NCI-H446 (cell line): ENCODE data around the gene TENT5C.

Experiments
- DNase-seq, 2 experiments: peaks; one replicate each; lab custom pipeline; 2025; lab: John Stamatoyannopoulos, UW

TENT5C gene

DNA sequence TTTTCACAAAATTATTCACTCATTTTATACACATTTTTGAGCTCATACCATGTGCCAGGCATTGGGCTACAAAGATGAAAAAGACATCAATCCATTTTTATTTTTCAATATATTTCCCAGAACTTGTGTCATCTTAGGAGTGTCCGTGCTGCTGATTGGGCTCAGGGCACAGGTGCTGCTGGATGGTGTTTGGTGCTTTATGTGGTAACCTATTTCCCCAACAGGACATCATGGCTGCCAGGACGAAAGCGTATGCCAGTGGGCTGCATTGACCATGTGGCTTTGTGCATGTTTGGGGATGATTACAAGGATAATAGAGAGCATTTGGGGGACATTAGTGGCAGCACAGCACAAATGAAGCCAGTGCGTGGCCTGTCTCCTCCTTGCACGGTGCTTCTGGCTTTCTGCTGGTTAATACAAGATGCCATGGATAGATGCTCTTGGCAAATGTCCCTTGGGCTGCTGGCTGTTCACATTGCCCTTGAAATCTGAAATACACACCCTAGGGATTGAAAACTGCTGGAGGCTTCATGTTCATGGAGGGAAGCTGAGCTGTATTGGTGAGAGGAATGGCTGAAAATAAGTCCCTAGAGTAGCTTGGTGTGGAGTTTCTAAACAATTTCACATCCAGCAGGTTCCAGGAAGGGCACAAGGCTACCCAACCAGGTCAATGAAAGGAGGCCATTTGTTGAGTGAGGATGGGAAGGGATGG is 52.3 kb downstream of the TENT5C start:
- no peak for DNase-seq

DNA sequence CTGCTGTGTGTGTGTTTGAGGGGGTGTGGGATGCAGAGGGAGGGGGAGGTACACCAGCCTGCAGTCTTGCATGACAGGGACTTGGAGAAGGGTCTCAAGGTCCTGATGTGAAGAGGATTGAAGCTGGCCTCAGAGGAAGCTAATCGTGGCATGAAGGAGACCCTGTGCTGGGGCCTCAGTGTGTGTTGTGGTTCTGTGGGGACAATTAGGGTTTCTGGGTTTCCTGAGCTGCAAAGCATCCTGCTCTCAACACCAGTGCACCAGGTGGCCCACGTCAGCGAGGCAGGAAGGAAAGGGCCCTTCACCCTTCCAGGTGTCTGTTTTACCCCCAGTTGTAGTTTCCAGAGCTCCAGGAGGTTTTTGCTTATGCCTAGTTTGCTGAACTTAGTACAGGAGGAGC is 52.8 kb downstream of the TENT5C start:
- DNase-seq = no peak

DNA sequence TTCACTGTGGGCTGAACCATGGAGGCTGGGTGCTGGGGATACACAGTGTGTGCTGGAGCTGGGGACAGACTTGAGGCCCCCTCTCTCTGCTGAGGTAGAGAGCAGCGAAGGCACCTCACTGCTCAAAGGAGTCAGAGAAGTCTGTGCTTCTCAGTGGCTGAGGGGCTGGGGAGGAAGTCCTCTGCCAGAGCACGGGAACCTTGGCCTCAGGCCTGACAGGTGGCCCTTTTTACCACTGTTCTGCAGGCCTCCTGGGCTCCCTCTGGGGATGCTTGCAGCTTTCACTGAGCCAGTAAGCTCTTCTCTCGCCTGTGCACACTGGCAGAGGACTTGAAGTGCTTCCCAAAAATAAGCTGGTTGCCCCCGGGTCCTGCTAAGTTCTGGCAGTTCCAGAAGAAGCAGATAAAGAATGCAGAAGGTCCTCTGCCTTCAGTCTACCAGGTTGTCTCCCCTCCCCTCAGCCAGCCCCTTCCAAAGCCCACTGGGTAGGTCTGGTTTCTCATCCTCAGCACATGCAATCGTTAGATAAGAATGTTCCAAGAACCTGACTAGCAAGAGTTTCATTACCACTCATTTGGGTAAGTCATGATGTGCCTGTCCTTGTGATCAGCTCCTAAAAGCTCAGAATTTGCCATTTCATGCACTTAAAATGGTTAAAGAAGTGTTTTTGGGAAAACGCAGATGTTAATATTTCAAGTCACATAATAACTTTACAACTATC is 53.9 kb downstream of the TENT5C start:
- DNase-seq = no peak

DNA sequence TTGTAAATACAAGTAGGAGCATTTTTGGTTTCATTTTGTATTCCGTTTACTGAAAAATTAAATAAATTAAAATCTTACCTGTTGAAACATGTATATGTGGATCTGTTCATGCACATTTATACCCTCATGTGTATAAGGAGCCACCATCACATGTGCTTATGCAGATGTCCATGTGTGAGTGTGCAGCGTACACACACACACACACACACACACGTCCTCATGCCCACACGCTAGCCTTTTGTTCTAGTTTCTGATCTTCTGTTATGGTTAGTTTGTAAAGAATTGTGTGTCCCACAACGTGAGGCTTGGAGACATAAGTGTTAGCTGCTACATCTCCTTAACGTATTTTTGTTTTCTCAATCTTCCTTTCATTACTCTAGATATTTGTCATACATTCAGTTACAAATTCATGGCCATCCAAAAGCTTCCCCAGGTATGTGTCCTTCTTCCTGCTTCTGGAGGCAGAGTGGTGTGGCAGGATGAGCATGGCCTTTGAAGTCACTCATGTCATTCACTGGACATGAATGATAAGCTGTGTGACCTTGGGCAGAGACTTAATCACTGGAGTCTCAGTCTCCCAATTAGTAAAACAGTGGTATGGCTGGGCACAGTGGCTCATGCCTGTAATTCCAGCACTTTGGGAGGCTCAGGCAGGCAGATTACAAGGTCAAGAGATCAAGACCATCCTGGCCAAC is 54.6 kb downstream of the TENT5C start:
- DNase-seq = no peak

DNA sequence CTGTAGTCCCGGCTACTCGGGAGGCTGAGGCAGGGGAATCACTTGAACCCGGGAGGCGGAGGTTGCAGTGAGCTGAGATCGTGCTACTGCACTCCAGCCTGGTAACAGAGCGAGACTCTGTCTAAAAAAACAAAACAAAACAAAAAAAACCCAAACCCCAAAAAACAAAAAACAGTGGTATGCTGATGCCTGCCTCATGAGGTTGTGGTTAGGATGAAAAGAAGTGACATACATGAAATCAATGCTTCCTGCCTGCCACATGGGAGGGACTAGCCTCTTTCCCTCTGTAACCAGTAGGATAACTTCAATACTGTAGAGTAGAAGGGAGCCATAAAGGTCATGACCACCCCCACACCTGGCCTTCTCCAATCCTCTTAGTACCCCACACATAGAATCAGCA is 55.2 kb downstream of the TENT5C start:
- DNase-seq = no peak

DNA sequence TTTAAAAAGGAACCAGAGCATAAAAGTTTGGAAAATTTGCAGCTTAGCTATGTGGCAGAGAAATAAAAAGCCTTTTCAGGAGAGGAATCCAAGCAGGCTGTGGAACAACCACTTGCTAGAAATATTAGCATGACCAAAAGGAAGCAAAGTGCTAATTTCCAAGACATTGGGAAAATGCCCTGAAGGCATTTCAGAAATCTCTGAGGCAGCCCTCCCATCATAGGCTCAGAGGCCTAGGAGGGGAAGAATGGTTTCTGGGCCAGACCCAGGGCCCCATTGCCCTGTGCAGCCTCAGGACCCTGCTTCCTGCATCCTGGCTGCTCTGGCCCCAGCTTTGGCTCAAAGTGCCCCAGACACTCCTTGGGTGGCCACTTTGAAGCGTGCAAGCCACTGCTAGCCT is 56.8 kb downstream of the TENT5C start:
- no peak for DNase-seq

DNA sequence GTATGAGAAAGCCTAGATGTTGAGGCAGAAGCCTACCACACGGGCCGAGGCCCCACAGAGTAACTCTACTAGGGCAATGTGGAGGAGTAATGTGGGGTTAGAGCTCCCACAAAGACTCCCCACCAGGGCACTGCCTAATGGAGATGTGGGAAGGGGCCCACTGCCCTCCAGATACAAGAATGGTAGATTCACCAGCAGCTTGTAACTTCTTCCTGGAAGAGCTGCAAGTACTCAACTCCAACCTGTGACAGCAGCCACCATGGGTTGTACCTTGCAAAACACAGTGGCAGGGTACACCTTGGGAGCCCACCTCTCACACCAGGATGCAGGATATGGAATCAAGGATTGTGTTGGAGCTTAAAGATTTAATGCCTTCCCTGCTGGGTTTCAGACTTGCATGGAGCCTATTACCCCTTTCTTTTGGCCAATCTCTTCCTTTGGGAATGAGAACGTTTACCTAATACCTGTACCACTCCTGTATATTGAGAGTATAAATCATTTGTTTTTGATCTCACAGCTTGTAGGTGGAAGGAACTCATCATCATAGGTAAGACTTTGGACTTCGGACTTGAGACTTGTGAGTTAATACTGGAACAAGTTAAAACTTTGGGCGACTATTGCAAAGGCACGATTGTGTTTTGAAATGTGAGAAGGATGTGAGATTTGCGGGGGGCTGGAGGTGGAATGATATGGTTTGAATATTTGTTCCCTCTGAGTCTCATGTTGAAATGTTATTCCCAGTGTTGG is 57.5 kb downstream of the TENT5C start:
- DNase-seq = no peak

DNA sequence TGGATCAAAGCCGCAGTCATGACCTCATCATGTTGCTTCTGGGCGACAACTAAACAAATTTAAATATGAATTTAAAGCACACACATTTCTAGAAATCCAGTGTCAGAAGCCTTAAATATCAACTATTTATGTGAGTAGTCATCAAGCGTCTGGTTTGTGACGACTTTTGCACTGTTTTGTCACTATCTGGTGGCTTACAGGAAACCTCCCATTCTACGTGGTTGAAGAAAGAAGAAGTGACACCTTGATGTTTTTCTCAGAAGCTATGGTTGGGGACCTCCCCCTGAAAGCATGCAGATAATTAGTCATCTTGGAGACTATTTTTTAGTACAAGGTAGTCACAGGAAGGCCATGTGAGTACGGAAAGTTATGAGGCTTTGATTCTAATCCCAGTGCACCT is 58.5 kb downstream of the TENT5C start:
- DNase-seq = no peak

DNA sequence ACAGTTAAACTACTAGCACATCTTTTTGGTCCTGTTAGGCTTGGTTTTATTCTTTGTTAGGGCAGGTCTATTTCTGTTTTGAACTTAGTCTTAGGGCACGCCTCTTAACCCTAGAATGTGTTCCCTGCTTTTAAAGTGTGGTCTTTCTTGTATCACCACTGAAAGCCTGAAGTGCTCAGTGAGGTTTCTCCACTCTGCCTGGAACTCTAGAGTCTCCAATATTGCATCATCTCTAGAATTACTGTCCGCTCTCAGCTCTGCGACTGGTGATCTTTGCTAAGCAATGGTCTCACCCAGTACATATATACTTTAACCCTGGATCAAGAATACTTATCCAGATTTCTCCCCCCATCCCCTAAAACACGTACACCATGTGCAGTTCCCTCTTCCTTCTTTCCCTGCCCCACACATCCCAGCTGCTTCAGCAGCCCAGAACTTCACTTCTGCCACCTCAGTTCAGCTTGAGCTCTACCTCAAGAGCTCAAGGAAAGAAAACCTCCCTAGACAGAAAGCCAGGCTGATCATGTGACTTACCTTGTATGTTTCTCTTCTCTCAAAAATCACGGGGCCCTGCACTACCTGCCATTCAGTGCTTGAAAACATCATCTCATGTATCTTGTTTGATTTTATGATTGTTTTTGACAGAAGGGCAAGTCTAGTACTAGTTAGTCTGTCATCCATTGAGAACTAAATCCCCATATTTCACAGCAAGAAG is 59.9 kb downstream of the TENT5C start:
- no peak for DNase-seq

GRCh38 chr1:117669572-117669971 is 63.7 kb downstream of the TENT5C start:
- no peak for DNase-seq

- no peak for DNase-seq
Measured at GRCh38 chr1:117670976-117671780, 65.3 kb downstream of the TENT5C start.

DNA sequence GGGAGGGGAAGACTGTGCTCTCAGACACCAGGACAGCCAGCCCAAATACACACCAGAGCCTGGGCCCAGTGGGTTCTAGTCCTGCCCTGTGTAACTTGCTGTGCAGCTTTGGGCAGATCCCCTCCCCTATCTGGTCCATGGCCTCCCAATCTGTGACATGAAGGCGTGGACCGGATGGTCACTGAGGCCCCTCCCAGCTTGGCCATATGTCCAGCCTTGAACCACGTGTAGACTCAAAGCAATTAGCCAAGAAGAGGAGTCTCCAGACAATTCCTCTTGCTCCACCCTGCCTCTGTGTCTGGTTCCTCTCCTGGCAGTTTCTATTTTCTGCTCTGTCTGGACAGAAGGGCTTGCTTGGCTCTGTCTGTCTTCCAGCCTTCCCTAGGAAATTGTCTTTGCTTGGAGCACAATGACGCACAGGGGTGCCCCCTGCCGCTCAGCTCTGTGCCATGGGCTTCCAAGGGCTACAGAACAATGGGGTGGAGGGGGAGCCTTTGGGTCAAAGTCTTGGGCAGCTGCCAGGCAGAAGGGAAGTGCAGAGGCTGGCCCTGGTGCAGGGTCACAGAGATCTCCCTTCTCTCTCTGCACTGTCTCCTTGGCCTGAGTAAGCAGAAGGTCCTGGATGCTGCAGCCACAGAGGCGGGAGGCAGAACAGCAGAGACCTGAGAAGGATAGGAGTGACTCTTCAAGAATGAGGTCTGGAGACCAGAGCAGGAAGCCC is 66.1 kb downstream of the TENT5C start:
- DNase-seq = peak in 1 of 2 experiments; percentile 70

GRCh38 chr1:117672756-117673155 is 66.9 kb downstream of the TENT5C start:
- no peak for DNase-seq

GRCh38 chr1:117673405-117673804 is 67.6 kb downstream of the TENT5C start:
- DNase-seq = no peak

GRCh38 chr1:117674521-117675400 is 68.9 kb downstream of the TENT5C start:
- no peak for DNase-seq

- DNase-seq = no peak
Measured at GRCh38 chr1:117675907-117676430, 70.1 kb downstream of the TENT5C start.

- DNase-seq = no peak
Measured at GRCh38 chr1:117676615-117677130, 70.8 kb downstream of the TENT5C start.
